Upper lobe of left lung (tissue), 6 donors: ENCODE data around the gene WNK1. TPM values are rescaled to one million over a fixed set of nuclear protein-coding genes. Genes with fewer than 3 reads are reported as not detected.
"Not testable (repeated sequence)": the region's sequence is repeated elsewhere in the genome, so short reads cannot be mapped to it uniquely, and the experiment has no call there.

Experiments used
- ATAC-seq, 2 donors: fragments of 200-7000 bp; cut with Tn5 transposase; one replicate each; pipeline ENCODE4 v1.9.1; 2022; ENCODE audit warnings: mild to moderate bottlenecking in 2 of 2, moderate library complexity in 2 of 2; ENCODE audit not compliant: low FRiP score in 2 of 2
- DNase-seq, 2 donors: peaks; one replicate each; pipeline ENCODE4 v3.0.0-alpha.2; 2019 to 2020
- H3K27ac ChIP-seq, 4 donors: fragments of 200-600 bp; sonication (generic); one replicate each; pipeline ENCODE4 v1.5.1; 2016 to 2019
- H3K27me3 ChIP-seq, 4 donors: fragments of 200-600 bp; sonication (generic); one replicate each; pipeline ENCODE4 v1.5.1; 2017 to 2019
- H3K36me3 ChIP-seq, 4 donors: fragments of 200-600 bp; sonication (generic); one replicate each; pipeline ENCODE4 v1.5.1; 2016 to 2019
- H3K4me1 ChIP-seq, 4 donors: fragments of 200-600 bp; sonication (generic); one replicate each; pipeline ENCODE4 v1.5.1; 2018 to 2019
- H3K4me3 ChIP-seq, 4 donors: fragments of 200-600 bp; sonication (generic); one replicate each; pipeline ENCODE4 v1.5.1; 2017 to 2019; ENCODE audit warnings: mild to moderate bottlenecking in 2 of 4, moderate library complexity in 1 of 4
- H3K9me3 ChIP-seq, 4 donors: fragments of 200-600 bp; sonication (generic); one replicate each; pipeline ENCODE4 v1.5.1; 2018 to 2019
- EP300 ChIP-seq, 4 donors: sonication (generic); formaldehyde crosslinking; IDR thresholded peaks; one replicate each; pipeline ENCODE4 v1.5.1; 2017; ENCODE audit warnings: antibody characterized with exemption in 4 of 4, control low read depth in 2 of 4
- POLR2A ChIP-seq, 4 donors: fragments of 450-650 bp; IDR thresholded peaks; one replicate each; pipeline ENCODE4 v1.5.1; 2016 to 2017; ENCODE audit warnings: antibody characterized with exemption in 4 of 4, mild to moderate bottlenecking in 2 of 4
- POLR2AphosphoS5 ChIP-seq, 2 donors: sonication (generic); formaldehyde crosslinking; IDR thresholded peaks; one replicate each; pipeline ENCODE4 v1.5.1; 2017; ENCODE audit warnings: antibody characterized with exemption in 2 of 2
- WGBS, 2 donors: methylation state at CpG; one replicate each; pipeline ENCODE4 v1.1.5; 2017 to 2018; 5-methylcytosine and 5-hydroxymethylcytosine counted together
- total RNA-seq, 6 donors: library from RNA; depleted of rRNA in 4 of 6; stranded (reverse); fragments of >200 nt in 4 of 6; gene quantifications; one replicate each; pipeline versions ENCODE4 v1.1.0 to v1.2.1, GENCODE V29; 2016 to 2021
- TF ChIP-seq, protein P1 (sequence below), 6 experiments: fragments of 450-650 bp in 4 of 6; fragments of 200-600 bp in 2 of 6; sonication (generic) in 2 of 6; IDR thresholded peaks; one replicate each; pipeline ENCODE4 v1.5.1; 2016 to 2019; ENCODE audit warnings: antibody characterized with exemption in 6 of 6
- donor health status: DM: no; HTN: no; CAD: no; lungs with moderate emphysema.
- donor health status: DM: no; HTN: yes; CAD: no; lungs with severe emphysema.

Gene WNK1
- total RNA-seq, 6 donors from 2014 or later, result 184 to 288 (median 245) TPM

DNA sequence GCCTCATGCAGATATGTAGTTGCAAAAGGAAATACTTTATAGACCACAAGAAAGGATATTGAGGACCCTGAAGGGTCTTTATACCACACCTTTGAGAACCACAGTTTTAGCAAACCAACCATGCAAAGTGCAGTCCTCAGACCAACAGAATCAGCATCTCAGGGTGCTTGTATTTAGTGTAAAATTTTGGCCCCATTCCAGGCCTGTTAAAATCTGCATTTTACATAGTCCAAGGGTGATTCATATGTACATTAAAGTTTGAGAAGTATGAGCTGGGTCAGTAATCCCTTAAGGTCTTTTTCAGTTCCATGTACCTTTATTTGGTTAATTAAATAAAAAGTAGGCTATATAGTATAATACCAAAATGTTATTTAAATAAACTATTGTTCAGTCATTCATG, 91.2 kb downstream of the WNK1 start:
- no peak for TF ChIP-seq EP300 (IDR thresholded peaks at IDR 0.05)
- no peaks in the 10 kb centered on the region for H3K27me3 ChIP-seq
- H3K9me3 ChIP-seq, result no peaks in the 10 kb centered on the region
- no peak for ATAC-seq
- H3K36me3 ChIP-seq, result peaks cover 0 to 3% (median 0%) of the 10 kb centered on the region in 4 donors
- no peak overlapping the region for H3K4me3 ChIP-seq
- DNase-seq, result no peak
- H3K27ac ChIP-seq, result no peak overlapping the region
- H3K4me1 ChIP-seq, result no peaks in the 10 kb centered on the region

GRCh38 chr12:846421-846820, 94.0 kb downstream of the WNK1 start:
- DNase-seq (no peak), ATAC-seq (no peak)
- Histone ChIP-seq H3K36me3 (no peaks in the 10 kb centered on the region), H3K4me3 (no peak overlapping the region), H3K9me3 (no peaks in the 10 kb centered on the region), H3K27me3 (no peaks in the 10 kb centered on the region), H3K27ac (no peak overlapping the region), H3K4me1 (peaks cover 3 to 6% (median 4%) of the 10 kb centered on the region in 4 donors)
- TF ChIP-seq, protein P1, sequence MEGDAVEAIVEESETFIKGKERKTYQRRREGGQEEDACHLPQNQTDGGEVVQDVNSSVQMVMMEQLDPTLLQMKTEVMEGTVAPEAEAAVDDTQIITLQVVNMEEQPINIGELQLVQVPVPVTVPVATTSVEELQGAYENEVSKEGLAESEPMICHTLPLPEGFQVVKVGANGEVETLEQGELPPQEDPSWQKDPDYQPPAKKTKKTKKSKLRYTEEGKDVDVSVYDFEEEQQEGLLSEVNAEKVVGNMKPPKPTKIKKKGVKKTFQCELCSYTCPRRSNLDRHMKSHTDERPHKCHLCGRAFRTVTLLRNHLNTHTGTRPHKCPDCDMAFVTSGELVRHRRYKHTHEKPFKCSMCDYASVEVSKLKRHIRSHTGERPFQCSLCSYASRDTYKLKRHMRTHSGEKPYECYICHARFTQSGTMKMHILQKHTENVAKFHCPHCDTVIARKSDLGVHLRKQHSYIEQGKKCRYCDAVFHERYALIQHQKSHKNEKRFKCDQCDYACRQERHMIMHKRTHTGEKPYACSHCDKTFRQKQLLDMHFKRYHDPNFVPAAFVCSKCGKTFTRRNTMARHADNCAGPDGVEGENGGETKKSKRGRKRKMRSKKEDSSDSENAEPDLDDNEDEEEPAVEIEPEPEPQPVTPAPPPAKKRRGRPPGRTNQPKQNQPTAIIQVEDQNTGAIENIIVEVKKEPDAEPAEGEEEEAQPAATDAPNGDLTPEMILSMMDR (IDR thresholded peaks at IDR 0.05), result no peak
- no peak for TF ChIP-seq POLR2A (IDR thresholded peaks at IDR 0.05)
- no peak for TF ChIP-seq EP300 (IDR thresholded peaks at IDR 0.05)
- TF ChIP-seq POLR2AphosphoS5 (IDR thresholded peaks at IDR 0.05), result no peak
- 90 to 94% methylated on average over 2 of the region's 2 CpGs for WGBS, 2 donors

GRCh38 chr12:848173-848865, 95.9 kb downstream of the WNK1 start:
- ATAC-seq, result peak in 1 of 2 donors; percentile 43
- Histone ChIP-seq H3K36me3 (no peaks in the 10 kb centered on the region), H3K9me3 (no peaks in the 10 kb centered on the region), H3K4me1 (peaks cover 6 to 13% (median 9%) of the 10 kb centered on the region in 4 donors), H3K27me3 (no peaks in the 10 kb centered on the region), H3K4me3 (no peak overlapping the region), H3K27ac (no peak overlapping the region)
- no peak for DNase-seq
- no peak for TF ChIP-seq EP300 (IDR thresholded peaks at IDR 0.05)
- no peak for TF ChIP-seq POLR2A (IDR thresholded peaks at IDR 0.05)
- no peak for TF ChIP-seq POLR2AphosphoS5 (IDR thresholded peaks at IDR 0.05)
- TF ChIP-seq, protein P1 (IDR thresholded peaks at IDR 0.05), result no peak
- 50 to 77% methylated on average over 2 of the region's 2 CpGs for WGBS, 2 donors

DNA sequence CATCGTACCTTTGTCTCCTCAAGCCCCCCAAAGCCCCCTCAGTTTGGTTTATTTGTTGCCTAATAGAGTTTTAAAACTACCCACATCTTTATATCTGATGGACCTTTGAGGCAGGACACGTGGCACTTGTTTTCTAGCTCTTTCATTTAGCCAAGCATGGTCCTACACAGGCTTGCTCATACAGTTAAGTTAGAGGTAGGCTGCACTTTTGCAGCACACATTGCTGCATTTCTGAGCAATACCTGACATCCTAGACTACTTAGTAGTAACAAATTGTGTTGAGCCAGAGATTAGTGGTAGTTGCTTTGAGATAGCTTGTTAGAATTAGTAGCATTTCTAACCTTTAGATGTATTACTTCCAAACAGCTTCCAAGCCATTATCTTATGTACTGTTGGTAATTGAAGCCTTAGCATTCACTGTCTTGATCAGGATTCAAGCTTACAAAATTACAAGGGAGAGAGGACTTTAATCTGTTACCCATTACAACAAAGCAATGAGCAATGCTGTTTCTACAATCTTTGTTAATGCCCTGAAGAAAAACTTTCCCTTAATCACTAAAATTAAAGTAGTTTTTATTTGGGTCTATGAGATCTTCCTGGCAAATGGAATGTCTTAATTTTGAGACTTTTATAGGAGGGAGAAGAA, 96.6 kb downstream of the WNK1 start:
- Histone ChIP-seq H3K4me1 (peaks cover 6 to 13% (median 9%) of the 10 kb centered on the region in 4 donors), H3K9me3 (no peaks in the 10 kb centered on the region), H3K27ac (no peak overlapping the region), H3K4me3 (no peak overlapping the region), H3K27me3 (no peaks in the 10 kb centered on the region), H3K36me3 (no peaks in the 10 kb centered on the region)
- DNase-seq (no peak), ATAC-seq (no peak)
- TF ChIP-seq POLR2A (IDR thresholded peaks at IDR 0.05) (no peak), POLR2AphosphoS5 (IDR thresholded peaks at IDR 0.05) (no peak), EP300 (IDR thresholded peaks at IDR 0.05) (no peak)
- TF ChIP-seq, protein P1 (IDR thresholded peaks at IDR 0.05), result no peak
- 88 to 98% methylated on average over 2 of the region's 2 CpGs for WGBS, 2 donors

- H3K9me3 ChIP-seq, H3K4me3 ChIP-seq, DNase-seq, H3K27ac ChIP-seq, H3K36me3 ChIP-seq, ATAC-seq, H3K27me3 ChIP-seq: not testable (repeated sequence)
- 80 to 86% methylated on average over 2 to 3 of the region's 4 CpGs for WGBS, 2 donors
- H3K4me1 ChIP-seq, result peaks cover 6 to 16% (median 11%) of the 10 kb centered on the region in 4 donors
Measured at GRCh38 chr12:849733-850437, 97.5 kb downstream of the WNK1 start.
